GM21528 (cell line): ENCODE results near the gene KCNQ5.

Source experiments
- ATAC-seq: cut with Tn5 transposase; IDR thresholded peaks from one replicate; pipeline ENCODE4 v1.9.1; 2021; ENCODE audit warnings: mild to moderate bottlenecking, moderate library complexity; ENCODE audit not compliant: unreplicated experiment, low FRiP score

KCNQ5 gene

GRCh38 chr6:72733045-72733444 lies 111.2 kb downstream of the KCNQ5 start:
- ATAC-seq = no peak

GRCh38 chr6:72738091-72738490 lies 116.2 kb downstream of the KCNQ5 start:
- no peak for ATAC-seq

GRCh38 chr6:72739368-72739779 lies 117.5 kb downstream of the KCNQ5 start:
- ATAC-seq = peak; percentile 67

GRCh38 chr6:72740135-72740534 lies 118.3 kb downstream of the KCNQ5 start:
- ATAC-seq = peak; percentile 86

- ATAC-seq = no peak
These were observed 119.2 kb downstream of the KCNQ5 start for GRCh38 chr6:72741083-72741482.

- ATAC-seq = no peak
These were observed 120.3 kb downstream of the KCNQ5 start for GRCh38 chr6:72742001-72742673.

GRCh38 chr6:72746276-72746675 lies 124.4 kb downstream of the KCNQ5 start:
- no peak for ATAC-seq

GRCh38 chr6:72748759-72749158 lies 126.9 kb downstream of the KCNQ5 start:
- ATAC-seq = peak; percentile 63

- no peak for ATAC-seq
These were observed 133.9 kb downstream of the KCNQ5 start for GRCh38 chr6:72755752-72756151.

GRCh38 chr6:72757048-72757447 lies 135.2 kb downstream of the KCNQ5 start:
- no peak for ATAC-seq

- no peak for ATAC-seq
These were observed 136.1 kb downstream of the KCNQ5 start for GRCh38 chr6:72757926-72758325.

GRCh38 chr6:72758901-72759300 lies 137.0 kb downstream of the KCNQ5 start:
- ATAC-seq = no peak

- no peak for ATAC-seq
These were observed 138.4 kb downstream of the KCNQ5 start for GRCh38 chr6:72760114-72760793.

GRCh38 chr6:72761761-72762160 lies 139.9 kb downstream of the KCNQ5 start:
- no peak for ATAC-seq

- ATAC-seq = no peak
These were observed 147.7 kb downstream of the KCNQ5 start for GRCh38 chr6:72769459-72770125.

- ATAC-seq = no peak
These were observed 149.1 kb downstream of the KCNQ5 start for GRCh38 chr6:72770959-72771358.

- ATAC-seq = no peak
These were observed 154.6 kb downstream of the KCNQ5 start for GRCh38 chr6:72776456-72776855.

- ATAC-seq = no peak
These were observed 159.8 kb downstream of the KCNQ5 start for GRCh38 chr6:72781624-72782023.

GRCh38 chr6:72783035-72783434 lies 161.2 kb downstream of the KCNQ5 start:
- ATAC-seq = no peak

GRCh38 chr6:72783666-72784065 lies 161.8 kb downstream of the KCNQ5 start:
- ATAC-seq = no peak

GRCh38 chr6:72784071-72784470 lies 162.2 kb downstream of the KCNQ5 start:
- ATAC-seq = no peak

- no peak for ATAC-seq
These were observed 162.7 kb downstream of the KCNQ5 start for GRCh38 chr6:72784581-72784980.
